GM12878 (cell line): Measurements from ENCODE around the gene FBXO38. TPM values are rescaled to one million over a fixed set of nuclear protein-coding genes. Genes with fewer than 3 reads are reported as not detected.

ENCODE experiments used
- ATAC-seq: fragments of 200-7000 bp; cut with Tn5 transposase; 3 replicates; pipeline ENCODE4 v1.9.1; 2020; ENCODE audit warnings: mild to moderate bottlenecking, moderate library complexity
- BruUV-seq: library from RNA; stranded (reverse); fragments of 400-500 nt; replicated peaks from 2 replicates; lab custom pipeline; 2021; lab: Mats Ljungman, UMichigan
- CTCF ChIA-PET: fragments of 300-600 bp; sonication (Branson Sonifier 250); formaldehyde crosslinking; extraction: SDS; loops from one replicate; lab custom pipeline; 2021; ENCODE audit warnings: inconsistent platforms; lab: Yijun Ruan, JAX
- POLR2A ChIA-PET: fragments of 350-600 bp; formaldehyde crosslinking; extraction: SDS; loops from one replicate; lab custom pipeline; 2021; ENCODE audit warnings: inconsistent platforms; lab: Charles Lee
- RAD21 ChIA-PET: fragments of 300-600 bp; sonication (Branson Sonifier 250); formaldehyde crosslinking; loops from one replicate; lab custom pipeline; 2023; ENCODE audit warnings: antibody characterized with exemption; ENCODE audit not compliant: unreplicated experiment; lab: Charles Lee
- SMC1A ChIA-PET: fragments of 300-600 bp; sonication (Branson Sonifier 250); formaldehyde crosslinking; loops from one replicate; lab custom pipeline; 2023; ENCODE audit not compliant: unreplicated experiment, uncharacterized antibody; lab: Charles Lee
- DNase-seq: peaks from one replicate; pipeline ENCODE4 v3.0.0-alpha.2; 2011; ENCODE audit warnings: low read depth, low spot score
- FAIRE-seq: peaks from 3 replicates; lab custom pipeline; 2011; peaks lifted over from hg19 to GRCh38; lab: Jason Lieb, UNC
- H2AFZ ChIP-seq: 2 replicates; pipeline ENCODE4 v1.6.0; 2011; ENCODE audit warnings: low read depth, low read length, control low read depth; ENCODE audit not compliant: control insufficient read depth
- H3K27ac ChIP-seq: 2 replicates; pipeline ENCODE4 v1.5.1; 2011; ENCODE audit warnings: control low read depth; ENCODE audit not compliant: control insufficient read depth, insufficient read depth
- H3K27me3 ChIP-seq, 2 experiments: replicated peaks in 1 of 2; 2 replicates each; pipeline versions ENCODE4 v1.6.0 to v1.6.1; 2011; ENCODE audit warnings: low read length in 1 of 2; ENCODE audit not compliant: control insufficient read depth in 2 of 2, insufficient read depth in 2 of 2
- H3K36me3 ChIP-seq, 2 experiments: 2 replicates each; pipeline ENCODE4 v1.5.1; 2011; ENCODE audit warnings: low read length in 1 of 2; ENCODE audit not compliant: control insufficient read depth in 2 of 2, insufficient read depth in 2 of 2
- H3K4me1 ChIP-seq: 2 replicates; pipeline ENCODE4 v1.6.1; 2011; ENCODE audit warnings: mild to moderate bottlenecking, low read length, moderate library complexity, mixed read lengths; ENCODE audit not compliant: control insufficient read depth, insufficient read depth
- H3K4me2 ChIP-seq: 2 replicates; pipeline ENCODE4 v1.6.0; 2011; ENCODE audit warnings: control low read depth; ENCODE audit not compliant: control insufficient read depth, insufficient read depth
- H3K4me3 ChIP-seq: fragments of 200-600 bp; sonication (generic); 2 replicates; pipeline ENCODE4 v1.5.1; 2016
- H3K79me2 ChIP-seq: 2 replicates; pipeline ENCODE4 v1.6.0; 2011; ENCODE audit warnings: low read length; ENCODE audit not compliant: control insufficient read depth, insufficient read depth
- H3K9ac ChIP-seq: 2 replicates; pipeline ENCODE4 v1.8.0; 2011; ENCODE audit warnings: low read length, control low read depth, mixed read lengths; ENCODE audit not compliant: control insufficient read depth, insufficient read depth
- H3K9me3 ChIP-seq: replicated peaks from 3 replicates; pipeline ENCODE4 v1.5.1; 2011; ENCODE audit warnings: mild to moderate bottlenecking, low read length; ENCODE audit not compliant: control insufficient read depth, insufficient read depth
- H4K20me1 ChIP-seq: 2 replicates; pipeline ENCODE4 v1.6.0; 2011; ENCODE audit not compliant: control insufficient read depth, insufficient read depth
- ATF7 ChIP-seq: fragments of 450-650 bp; IDR thresholded peaks from 2 replicates; pipeline ENCODE4 v1.6.1; 2016; ENCODE audit warnings: low read depth, mild to moderate bottlenecking
- EZH2 ChIP-seq: IDR thresholded peaks from 2 replicates; pipeline ENCODE4 v1.6.1; 2012; ENCODE audit warnings: low read depth, mild to moderate bottlenecking, control low read depth, inconsistent platforms, low read length, borderline replicate concordance; ENCODE audit not compliant: control insufficient read depth
- HCFC1 ChIP-seq: fragments of 150-350 bp; IDR thresholded peaks from 2 replicates; pipeline ENCODE4 v1.6.1; 2014; ENCODE audit warnings: low read length
- MYC ChIP-seq: IDR thresholded peaks from 2 replicates; pipeline ENCODE4 v1.6.1; 2011; ENCODE audit warnings: mild to moderate bottlenecking, low read length, moderate library complexity, inconsistent platforms; ENCODE audit not compliant: insufficient read depth, insufficient replicate concordance, insufficient read length, severe bottlenecking
- SPI1 ChIP-seq: IDR thresholded peaks from 2 replicates; pipeline ENCODE4 v1.6.1; 2011; ENCODE audit warnings: low read depth, mild to moderate bottlenecking, low read length, moderate library complexity, borderline replicate concordance; ENCODE audit not compliant: insufficient read depth
- WGBS: methylation state at CpG from one replicate; pipeline ENCODE4 v1.1.6; 2016; ENCODE audit warnings: low lambda C conversion rate; ENCODE audit not compliant: insufficient replicate concordance, insufficient coverage; ENCODE audit errors: missing lambda C conversion rate; 5-methylcytosine and 5-hydroxymethylcytosine counted together
- in situ Hi-C: fragments of 300-500 bp; cut with MboI; formaldehyde crosslinking; loops from 9 replicates; pipeline ENCODE4 v1.14.3; 2018; ENCODE audit warnings: mixed read lengths
- intact Hi-C: fragments of 100-400 bp; cut with micrococcal nuclease; formaldehyde crosslinking; loops from one replicate; pipeline ENCODE4 v1.14.2; 2022; ENCODE audit not compliant: unreplicated experiment
- polyA plus RNA-seq, 11 experiments: library from polyadenylated mRNA; depleted of rRNA in 4 of 11; unstranded in 6 of 11; stranded (reverse) in 5 of 11; fragments of >200 nt; fragmentation: Nextera tagmentation in 4 of 11; fragmentation: Illumina TruSeq in 1 of 11; extraction: Ambion mirVana in 4 of 11; extraction: Trizol in 1 of 11; gene quantifications; 1 replicate in 1 of 11; 2 replicates in 10 of 11; pipeline versions ENCODE4 v1.2.1 to v1.2.3, GENCODE V29; 2011 to 2016; ENCODE audit warnings: inconsistent platforms in 2 of 11, missing spikeins in 2 of 11, low read depth in 1 of 11
- total RNA-seq, 4 experiments: library from RNA; depleted of rRNA in 3 of 4; stranded (reverse); fragments of >200 nt in 3 of 4; fragmentation: Illumina TruSeq in 1 of 4; extraction: Trizol in 1 of 4; gene quantifications; 2 replicates each; pipeline versions ENCODE4 v1.2.1 to v1.2.3, GENCODE V29; 2013 to 2021
- TF ChIP-seq, protein P1 (sequence below): fragments of 450-650 bp; IDR thresholded peaks from 2 replicates; pipeline ENCODE4 v1.6.1; 2017; ENCODE audit warnings: mild to moderate bottlenecking, moderate library complexity
- TF ChIP-seq, protein P2 (sequence below): IDR thresholded peaks from 2 replicates; pipeline ENCODE4 v1.6.1; 2011; ENCODE audit warnings: mild to moderate bottlenecking, low read depth, low read length, moderate library complexity; ENCODE audit not compliant: insufficient replicate concordance
- TF ChIP-seq, protein P3 (sequence below): IDR thresholded peaks from 2 replicates; pipeline ENCODE4 v1.6.1; 2012; ENCODE audit warnings: low read depth, low read length, improper control_type of control experiment
- TF ChIP-seq, protein P4 (sequence below): fragments of 450-650 bp; formaldehyde crosslinking; IDR thresholded peaks from 2 replicates; pipeline ENCODE4 v1.4.0; 2022; ENCODE audit warnings: mild to moderate bottlenecking, moderate library complexity

Gene FBXO38
- total and polyA plus RNA-seq, 10 of the 15 experiments (the other 5 are each of a cell fraction or from before 2014, with no cell fraction given) = 9.1 to 44.6 (median 28.3) TPM

DNA sequence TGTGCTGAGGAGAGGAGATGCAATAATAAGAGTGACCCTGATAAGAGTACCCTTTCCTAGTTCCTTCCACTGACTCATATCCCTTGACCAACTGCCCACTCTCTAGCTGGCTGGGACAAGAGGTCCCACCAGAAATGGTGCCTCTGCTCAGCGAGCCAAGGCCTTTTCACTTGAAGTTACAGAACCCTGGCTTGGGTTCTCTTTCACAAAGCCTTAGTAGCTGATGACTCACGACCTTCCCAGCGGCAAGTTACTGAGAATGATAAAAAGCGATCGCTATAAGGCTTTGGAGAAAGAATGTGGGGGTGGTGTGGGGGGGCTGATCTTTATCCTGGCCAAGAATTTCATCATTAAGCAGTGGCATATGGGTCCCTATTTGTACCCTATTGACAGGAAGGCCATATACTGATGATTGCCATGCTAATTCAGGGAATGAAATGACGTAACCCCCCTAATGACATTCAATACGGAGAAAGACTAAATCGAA, 90.3 kb downstream of the FBXO38 start:
- intact Hi-C loops (no loop called here), in situ Hi-C loops (no loop called here)
- no peaks in the 10 kb centered on the region; a peak in 1 of 4 replicates for H3K27me3 ChIP-seq
- H3K4me2 ChIP-seq = no peak overlapping the region
- no peak overlapping the region for H2AFZ ChIP-seq
- no peaks in the 10 kb centered on the region for H4K20me1 ChIP-seq
- ChIA-PET CTCF (interaction anchor here (0.7 to 1.0 kb wide), 2 partner anchors 17 to 257 kb away, joined by 3 read pairs; no protein-coding TSS in a partner anchor), RAD21 (no interaction called here), SMC1A (interaction anchor here (0.6 kb wide), 1 partner anchor 257 kb away, joined by 3 read pairs; no protein-coding TSS in a partner anchor), POLR2A (no interaction called here)
- no peaks in the 10 kb centered on the region for H3K9me3 ChIP-seq
- H3K79me2 ChIP-seq = no peaks in the 10 kb centered on the region
- BruUV-seq = no TSS peak
- H3K9ac ChIP-seq = no peak overlapping the region
- H3K4me3 ChIP-seq = no peak overlapping the region
- no peaks in the 10 kb centered on the region for H3K36me3 ChIP-seq
- no peak for ATAC-seq
- FAIRE-seq = no peak
- no peaks in the 10 kb centered on the region for H3K4me1 ChIP-seq
- WGBS = 54% methylated on average over 8 of the region's 8 CpGs
- no peak for DNase-seq
- H3K27ac ChIP-seq = no peak overlapping the region
- TF ChIP-seq HCFC1 (no peak), EZH2 (no peak), ATF7 (no peak), SPI1 (no peak), MYC (no peak)
- TF ChIP-seq, protein P1, sequence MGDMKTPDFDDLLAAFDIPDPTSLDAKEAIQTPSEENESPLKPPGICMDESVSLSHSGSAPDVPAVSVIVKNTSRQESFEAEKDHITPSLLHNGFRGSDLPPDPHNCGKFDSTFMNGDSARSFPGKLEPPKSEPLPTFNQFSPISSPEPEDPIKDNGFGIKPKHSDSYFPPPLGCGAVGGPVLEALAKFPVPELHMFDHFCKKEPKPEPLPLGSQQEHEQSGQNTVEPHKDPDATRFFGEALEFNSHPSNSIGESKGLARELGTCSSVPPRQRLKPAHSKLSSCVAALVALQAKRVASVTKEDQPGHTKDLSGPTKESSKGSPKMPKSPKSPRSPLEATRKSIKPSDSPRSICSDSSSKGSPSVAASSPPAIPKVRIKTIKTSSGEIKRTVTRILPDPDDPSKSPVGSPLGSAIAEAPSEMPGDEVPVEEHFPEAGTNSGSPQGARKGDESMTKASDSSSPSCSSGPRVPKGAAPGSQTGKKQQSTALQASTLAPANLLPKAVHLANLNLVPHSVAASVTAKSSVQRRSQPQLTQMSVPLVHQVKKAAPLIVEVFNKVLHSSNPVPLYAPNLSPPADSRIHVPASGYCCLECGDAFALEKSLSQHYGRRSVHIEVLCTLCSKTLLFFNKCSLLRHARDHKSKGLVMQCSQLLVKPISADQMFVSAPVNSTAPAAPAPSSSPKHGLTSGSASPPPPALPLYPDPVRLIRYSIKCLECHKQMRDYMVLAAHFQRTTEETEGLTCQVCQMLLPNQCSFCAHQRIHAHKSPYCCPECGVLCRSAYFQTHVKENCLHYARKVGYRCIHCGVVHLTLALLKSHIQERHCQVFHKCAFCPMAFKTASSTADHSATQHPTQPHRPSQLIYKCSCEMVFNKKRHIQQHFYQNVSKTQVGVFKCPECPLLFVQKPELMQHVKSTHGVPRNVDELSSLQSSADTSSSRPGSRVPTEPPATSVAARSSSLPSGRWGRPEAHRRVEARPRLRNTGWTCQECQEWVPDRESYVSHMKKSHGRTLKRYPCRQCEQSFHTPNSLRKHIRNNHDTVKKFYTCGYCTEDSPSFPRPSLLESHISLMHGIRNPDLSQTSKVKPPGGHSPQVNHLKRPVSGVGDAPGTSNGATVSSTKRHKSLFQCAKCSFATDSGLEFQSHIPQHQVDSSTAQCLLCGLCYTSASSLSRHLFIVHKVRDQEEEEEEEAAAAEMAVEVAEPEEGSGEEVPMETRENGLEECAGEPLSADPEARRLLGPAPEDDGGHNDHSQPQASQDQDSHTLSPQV = no peak
- TF ChIP-seq, protein P2, sequence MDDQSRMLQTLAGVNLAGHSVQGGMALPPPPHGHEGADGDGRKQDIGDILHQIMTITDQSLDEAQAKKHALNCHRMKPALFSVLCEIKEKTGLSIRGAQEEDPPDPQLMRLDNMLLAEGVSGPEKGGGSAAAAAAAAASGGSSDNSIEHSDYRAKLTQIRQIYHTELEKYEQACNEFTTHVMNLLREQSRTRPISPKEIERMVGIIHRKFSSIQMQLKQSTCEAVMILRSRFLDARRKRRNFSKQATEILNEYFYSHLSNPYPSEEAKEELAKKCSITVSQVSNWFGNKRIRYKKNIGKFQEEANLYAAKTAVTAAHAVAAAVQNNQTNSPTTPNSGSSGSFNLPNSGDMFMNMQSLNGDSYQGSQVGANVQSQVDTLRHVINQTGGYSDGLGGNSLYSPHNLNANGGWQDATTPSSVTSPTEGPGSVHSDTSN = no peak
- TF ChIP-seq, protein P3, sequence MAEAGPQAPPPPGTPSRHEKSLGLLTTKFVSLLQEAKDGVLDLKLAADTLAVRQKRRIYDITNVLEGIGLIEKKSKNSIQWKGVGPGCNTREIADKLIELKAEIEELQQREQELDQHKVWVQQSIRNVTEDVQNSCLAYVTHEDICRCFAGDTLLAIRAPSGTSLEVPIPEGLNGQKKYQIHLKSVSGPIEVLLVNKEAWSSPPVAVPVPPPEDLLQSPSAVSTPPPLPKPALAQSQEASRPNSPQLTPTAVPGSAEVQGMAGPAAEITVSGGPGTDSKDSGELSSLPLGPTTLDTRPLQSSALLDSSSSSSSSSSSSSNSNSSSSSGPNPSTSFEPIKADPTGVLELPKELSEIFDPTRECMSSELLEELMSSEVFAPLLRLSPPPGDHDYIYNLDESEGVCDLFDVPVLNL = no peak
- TF ChIP-seq, protein P4, sequence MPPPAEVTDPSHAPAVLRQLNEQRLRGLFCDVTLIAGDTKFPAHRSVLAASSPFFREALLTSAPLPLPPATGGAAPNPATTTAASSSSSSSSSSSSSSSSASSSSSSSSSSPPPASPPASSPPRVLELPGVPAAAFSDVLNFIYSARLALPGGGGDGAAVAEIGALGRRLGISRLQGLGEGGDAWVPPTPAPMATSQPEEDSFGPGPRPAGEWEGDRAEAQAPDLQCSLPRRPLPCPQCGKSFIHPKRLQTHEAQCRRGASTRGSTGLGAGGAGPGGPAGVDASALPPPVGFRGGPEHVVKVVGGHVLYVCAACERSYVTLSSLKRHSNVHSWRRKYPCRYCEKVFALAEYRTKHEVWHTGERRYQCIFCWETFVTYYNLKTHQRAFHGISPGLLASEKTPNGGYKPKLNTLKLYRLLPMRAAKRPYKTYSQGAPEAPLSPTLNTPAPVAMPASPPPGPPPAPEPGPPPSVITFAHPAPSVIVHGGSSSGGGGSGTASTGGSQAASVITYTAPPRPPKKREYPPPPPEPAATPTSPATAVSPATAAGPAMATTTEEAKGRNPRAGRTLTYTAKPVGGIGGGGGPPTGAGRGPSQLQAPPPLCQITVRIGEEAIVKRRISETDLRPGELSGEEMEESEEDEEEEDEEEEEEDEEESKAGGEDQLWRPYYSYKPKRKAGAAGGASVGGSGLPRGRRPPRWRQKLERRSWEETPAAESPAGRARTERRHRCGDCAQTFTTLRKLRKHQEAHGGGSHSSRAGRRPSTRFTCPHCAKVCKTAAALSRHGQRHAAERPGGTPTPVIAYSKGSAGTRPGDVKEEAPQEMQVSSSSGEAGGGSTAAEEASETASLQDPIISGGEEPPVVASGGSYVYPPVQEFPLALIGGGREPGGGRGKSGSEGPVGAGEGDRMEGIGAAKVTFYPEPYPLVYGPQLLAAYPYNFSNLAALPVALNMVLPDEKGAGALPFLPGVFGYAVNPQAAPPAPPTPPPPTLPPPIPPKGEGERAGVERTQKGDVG (CRISPR knock-in tag) = no peak
